Activated CD8-positive, alpha-beta memory T cell treated with anti-CD3 and anti-CD28 coated beads, Interleukin-2, amount 50 U/mL, for 1 hour (primary cell): ENCODE measurements around the gene GAB2.
"Not testable (repeated sequence)": the region's sequence is repeated elsewhere in the genome, so short reads cannot be mapped to it uniquely, and the experiment has no call there.

ENCODE experiments used
- DNase-seq: peaks from one replicate; pipeline ENCODE4 v3.0.0-alpha.2; 2020; ENCODE audit errors: extremely low read depth

The GAB2 gene

DNA sequence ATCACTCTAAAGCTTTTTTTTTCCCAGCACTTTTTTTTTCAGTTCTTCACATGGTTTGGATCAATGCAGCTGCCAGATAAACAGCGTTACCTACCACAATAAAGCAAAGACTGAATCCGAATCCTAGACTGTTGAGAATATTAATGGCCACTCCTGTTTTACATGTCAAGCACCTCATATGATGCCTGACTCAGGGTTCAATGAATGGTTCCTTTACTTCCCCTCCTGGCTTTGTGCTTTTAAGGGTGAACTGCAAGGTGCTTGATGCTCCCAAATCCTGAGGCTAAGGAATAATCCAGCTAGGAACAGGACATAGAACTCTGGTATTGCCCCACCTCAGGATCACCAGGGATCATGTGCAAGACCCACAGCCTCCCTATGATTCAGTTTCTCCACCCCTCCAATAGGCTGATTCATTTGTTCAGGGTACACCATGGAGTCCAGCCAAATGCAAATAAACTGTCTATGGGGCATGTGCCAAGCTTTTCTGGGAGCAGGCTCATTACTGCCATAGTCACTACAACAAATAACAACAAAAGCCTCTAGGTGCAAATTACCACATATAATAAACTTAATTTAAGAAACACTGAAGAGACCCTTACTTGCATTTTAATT is 104.3 kb downstream of the GAB2 start:
- DNase-seq: no peak

GRCh38 chr11:78312712-78313111 is 104.9 kb downstream of the GAB2 start:
- DNase-seq: no peak

DNA sequence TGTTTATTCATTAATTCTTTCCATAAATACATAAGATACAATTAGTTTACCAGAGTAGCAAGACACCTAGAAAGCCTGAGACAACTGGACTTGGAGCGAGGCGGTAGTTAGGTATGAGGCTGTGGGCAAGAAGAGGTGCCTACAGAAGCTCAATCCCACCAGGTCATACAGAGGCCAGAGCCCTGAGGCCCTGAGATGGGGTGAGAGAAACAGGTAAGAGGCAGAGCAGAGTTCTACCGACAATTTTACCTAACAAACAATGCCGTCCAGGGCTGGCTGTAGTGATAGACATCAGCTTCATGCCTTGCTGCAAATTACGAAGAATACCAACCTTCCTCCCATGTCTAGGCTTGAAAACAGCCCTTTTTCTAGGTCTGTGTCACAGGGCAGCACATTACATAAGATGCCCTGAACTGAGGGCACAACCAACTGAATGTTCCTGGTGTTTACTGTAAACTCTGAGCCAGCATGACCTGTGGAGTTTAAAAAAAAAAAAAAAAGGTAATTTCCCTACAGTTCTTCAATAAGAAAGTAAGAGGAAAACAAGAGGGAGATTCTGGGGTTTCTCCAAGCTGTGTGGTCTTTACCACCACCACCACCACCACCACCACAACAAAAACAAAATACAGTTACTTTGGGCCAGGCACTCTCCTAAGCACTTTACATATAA is 105.8 kb downstream of the GAB2 start:
- DNase-seq: no peak

DNA sequence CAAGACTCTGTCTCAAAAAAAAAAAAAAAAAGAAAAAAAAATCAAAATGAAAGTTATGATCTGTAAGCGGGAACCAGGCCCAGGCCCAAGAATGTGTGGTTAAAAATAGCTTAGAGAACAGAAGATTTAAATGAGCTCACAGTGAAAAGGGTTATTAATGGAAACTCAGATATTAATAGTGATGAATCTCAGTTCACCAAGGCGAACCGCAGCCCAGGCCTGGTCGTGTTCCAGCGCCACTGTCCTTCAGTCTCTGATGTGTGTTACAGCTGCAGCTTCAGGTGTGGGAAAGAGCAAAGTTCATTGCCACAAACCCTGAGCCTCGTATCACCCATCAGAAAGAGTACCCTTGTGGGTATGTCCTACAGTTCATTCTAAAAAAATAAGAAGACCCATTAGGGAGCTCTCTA is 107.1 kb downstream of the GAB2 start:
- no peak for DNase-seq

DNA sequence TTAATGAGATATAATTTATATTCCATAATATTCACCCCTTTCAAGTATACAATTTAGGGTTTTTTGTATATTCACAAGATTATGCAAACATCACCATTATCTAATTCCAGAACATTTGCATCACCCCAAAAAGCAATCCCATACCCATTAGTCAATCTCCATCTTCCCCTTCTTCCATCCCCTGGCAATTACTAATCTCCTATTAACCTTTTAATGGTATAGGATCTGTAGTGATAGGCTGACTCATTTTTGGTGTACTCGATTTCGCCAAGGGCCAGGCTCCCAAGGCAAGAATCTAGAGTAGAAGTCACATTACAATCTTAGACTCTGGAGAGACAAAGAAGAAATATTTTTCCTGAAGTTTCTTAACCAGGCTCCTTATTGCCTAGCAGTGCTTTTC is 113.4 kb downstream of the GAB2 start:
- no peak for DNase-seq

GRCh38 chr11:78300108-78300839 is 117.3 kb downstream of the GAB2 start:
- DNase-seq: no peak

DNA sequence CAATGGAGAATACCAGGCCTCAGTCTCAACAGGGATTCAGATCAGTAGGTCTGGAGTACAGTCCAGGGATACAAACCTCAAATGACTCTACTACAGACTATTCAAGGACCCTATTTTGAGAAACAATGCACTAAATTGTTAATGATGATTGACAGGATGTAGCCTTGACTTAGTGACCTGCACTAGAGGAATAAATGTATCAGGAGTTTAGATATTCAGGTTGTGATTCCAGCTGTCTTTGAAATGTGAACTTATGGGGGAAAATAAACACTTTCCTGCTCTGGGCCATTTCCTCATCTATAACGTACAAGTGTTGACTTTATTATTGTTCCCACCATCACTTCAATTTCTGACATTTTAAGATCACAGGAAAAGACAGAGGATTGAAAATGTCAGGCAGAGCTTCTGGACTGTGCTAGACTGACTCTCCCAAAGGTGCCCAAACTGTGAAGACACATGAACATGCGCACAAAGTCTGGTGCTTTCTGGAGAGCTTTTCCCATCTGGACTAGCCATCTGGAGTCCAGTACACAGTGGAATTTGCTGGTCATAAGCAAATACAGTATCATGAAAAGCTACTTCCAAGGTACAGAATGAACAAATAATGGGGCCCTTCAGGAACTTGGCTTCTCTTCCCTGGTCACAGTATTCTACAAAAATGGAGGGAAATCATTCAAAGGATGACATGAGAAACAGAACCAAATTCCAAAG is 118.5 kb downstream of the GAB2 start:
- no peak for DNase-seq

DNA sequence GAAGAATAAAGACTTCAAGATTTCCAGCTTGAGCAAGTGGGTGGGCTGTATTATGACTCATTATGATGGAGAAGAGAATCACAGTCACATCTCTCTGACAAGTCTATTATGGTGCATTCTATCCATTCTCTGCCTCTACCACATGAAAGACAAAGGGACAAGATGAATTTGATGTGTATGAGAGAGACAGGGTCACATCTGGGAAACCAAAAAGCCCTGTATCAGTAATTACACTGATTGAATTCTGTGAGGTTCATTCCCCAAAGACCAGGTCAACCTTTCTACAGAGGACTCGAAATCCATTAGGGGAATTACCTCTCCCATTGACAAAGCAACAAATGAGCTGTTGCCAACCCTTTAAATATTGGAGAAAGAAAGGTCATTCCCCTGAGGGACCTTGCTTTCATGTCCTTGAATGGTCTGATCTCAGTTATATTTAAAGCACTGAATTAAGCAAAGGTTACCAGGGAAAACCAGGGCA is 119.3 kb downstream of the GAB2 start:
- no peak for DNase-seq

- no peak for DNase-seq
These were observed 121.4 kb downstream of the GAB2 start for GRCh38 chr11:78295991-78296930.

- no peak for DNase-seq
These were observed 122.3 kb downstream of the GAB2 start for GRCh38 chr11:78295347-78295746.

- DNase-seq: not testable (repeated sequence)
These were observed 123.5 kb downstream of the GAB2 start for GRCh38 chr11:78294100-78294499.

DNA sequence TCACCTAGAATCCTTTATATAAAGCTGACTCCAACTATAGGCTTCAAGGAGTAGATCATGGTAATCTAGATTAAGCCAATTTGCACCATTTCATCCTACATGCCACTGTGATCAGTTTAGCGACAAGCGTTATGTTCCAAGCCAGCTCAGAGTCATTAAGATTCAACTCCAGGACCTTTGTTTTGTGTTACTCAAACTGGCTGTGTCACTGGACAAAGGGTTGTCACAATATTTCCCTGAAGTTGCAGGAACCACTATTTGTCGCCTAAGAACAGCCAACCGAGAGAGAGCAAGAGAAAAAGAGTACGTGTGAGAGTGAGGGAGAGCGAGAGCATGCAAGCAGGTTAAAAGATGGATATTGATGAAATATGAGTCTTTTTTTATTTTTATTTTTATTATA is 124.1 kb downstream of the GAB2 start:
- DNase-seq: no peak

GRCh38 chr11:78292109-78292803 is 125.4 kb downstream of the GAB2 start:
- DNase-seq: no peak

DNA sequence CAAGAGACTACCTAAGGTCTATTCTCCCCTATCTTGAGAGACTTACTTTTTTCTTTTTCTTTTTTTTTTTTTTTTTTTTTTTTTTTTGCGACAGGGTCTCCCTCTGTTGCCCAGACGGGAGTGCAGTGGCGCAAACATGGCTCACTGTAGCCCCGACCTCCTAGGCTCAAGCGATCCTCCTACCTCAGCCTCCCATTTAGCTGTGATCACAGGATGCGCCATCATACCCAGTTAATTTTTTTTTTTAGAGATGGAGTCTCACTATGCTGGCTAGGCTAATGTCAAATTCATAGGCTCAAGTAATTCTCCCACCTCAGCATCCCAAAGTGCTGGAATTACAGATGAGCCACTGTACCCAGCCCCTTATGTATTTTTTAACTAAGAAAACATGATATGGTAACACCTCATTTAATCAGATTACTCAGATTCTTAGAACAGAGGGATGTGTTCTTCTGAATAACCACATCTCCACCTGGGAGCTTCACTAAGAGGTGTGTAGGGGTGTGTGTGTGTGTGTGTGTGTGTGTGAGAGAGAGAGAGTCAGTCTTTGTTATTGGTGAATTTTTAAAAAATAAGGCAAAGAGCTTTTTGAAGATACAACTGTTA is 126.0 kb downstream of the GAB2 start:
- no peak for DNase-seq

GRCh38 chr11:78290293-78291176 is 127.1 kb downstream of the GAB2 start:
- DNase-seq: no peak

DNA sequence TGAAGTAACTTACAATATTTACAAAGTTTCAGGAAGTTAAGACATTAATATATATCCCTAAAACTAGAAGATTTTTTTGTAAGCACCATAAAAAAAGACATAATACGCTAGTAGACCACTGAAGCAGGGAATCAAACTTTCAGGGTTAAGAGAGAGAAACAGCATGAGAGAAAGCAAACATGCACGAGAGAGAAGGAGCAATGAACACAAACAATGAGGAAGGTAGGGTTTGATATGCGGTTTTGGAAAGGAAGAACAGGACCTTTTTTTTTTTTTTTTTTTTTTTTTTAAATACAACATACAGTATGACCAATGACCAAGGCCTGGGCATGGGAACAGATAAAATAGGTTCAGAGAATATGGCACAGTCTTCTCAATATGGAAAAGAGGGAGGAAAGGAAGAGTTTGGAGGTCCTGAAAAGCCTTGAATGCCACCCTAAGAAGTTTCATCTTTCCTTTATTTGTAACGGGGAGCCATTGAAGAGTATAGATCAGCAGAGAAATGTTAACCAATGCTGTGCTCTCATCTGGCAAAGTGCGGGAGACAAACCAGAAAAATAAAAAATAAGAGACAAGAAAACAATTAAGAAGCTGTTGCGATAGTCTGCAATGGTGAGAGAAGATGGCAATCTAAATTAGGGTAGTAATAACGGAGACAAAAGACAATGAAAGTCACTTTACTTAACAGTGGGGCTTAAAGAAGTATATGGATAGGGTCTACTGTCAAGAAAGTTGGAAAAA is 127.9 kb downstream of the GAB2 start:
- DNase-seq: no peak

- no peak for DNase-seq
These were observed 133.4 kb downstream of the GAB2 start for GRCh38 chr11:78284260-78284659.

- DNase-seq: no peak
These were observed 134.8 kb downstream of the GAB2 start for GRCh38 chr11:78282821-78283220.
